Activated B cell treated with CpG ODN at 0.5 μM for 24 hours (primary cell): ENCODE results near the gene CROCC2. TPM values are rescaled to one million over a fixed set of nuclear protein-coding genes. Genes with fewer than 3 reads are reported as not detected.

Experiments
- ATAC-seq: fragments of 200-7000 bp; cut with Tn5 transposase; one replicate; pipeline ENCODE4 v1.10.0; 2021; ENCODE audit warnings: low read depth, mild to moderate bottlenecking, moderate library complexity
- CTCF ChIA-PET: fragments of 350-600 bp; sonication (Branson Sonifier 250); formaldehyde crosslinking; loops from one replicate; lab custom pipeline; 2021; ENCODE audit warnings: antibody characterized with exemption; lab: Charles Lee
- POLR2A ChIA-PET: fragments of 350-600 bp; sonication (Branson Sonifier 250); formaldehyde crosslinking; loops from one replicate; lab custom pipeline; 2021; ENCODE audit warnings: antibody characterized with exemption; lab: Charles Lee
- DNase-seq: peaks from one replicate; pipeline ENCODE4 v3.0.0; 2022
- H3K27ac Mint-ChIP-seq: one replicate; pipeline ENCODE4 v1.8.0; 2020; ENCODE audit warnings: mixed read lengths
- H3K27me3 Mint-ChIP-seq: one replicate; pipeline ENCODE4 v1.8.0; 2021; ENCODE audit warnings: mixed read lengths
- H3K36me3 Mint-ChIP-seq: one replicate; pipeline ENCODE4 v1.8.0; 2021; ENCODE audit warnings: low read depth, mixed read lengths
- H3K4me1 Mint-ChIP-seq: one replicate; pipeline ENCODE4 v1.8.0; 2021; ENCODE audit warnings: mixed read lengths
- H3K4me3 Mint-ChIP-seq: one replicate; pipeline ENCODE4 v1.8.0; 2020; ENCODE audit warnings: mild to moderate bottlenecking, mixed read lengths
- H3K9me3 Mint-ChIP-seq: one replicate; pipeline ENCODE4 v1.8.0; 2020; ENCODE audit warnings: mixed read lengths
- intact Hi-C: fragments of 100-400 bp; cut with micrococcal nuclease; formaldehyde crosslinking; loops from one replicate; pipeline ENCODE4 v1.15.1; 2024
- total RNA-seq: library from RNA; stranded (reverse); gene quantifications from 2 replicates; pipeline ENCODE4 v1.2.3, GENCODE V29; 2022
- TF ChIP-seq, protein P1 (sequence below): fragments of 200-600 bp; IDR thresholded peaks from one replicate; pipeline ENCODE4 v1.8.0; 2022; ENCODE audit warnings: antibody characterized with exemption, mild to moderate bottlenecking

The CROCC2 gene
- total RNA-seq, 1 donor from 2014 or later, result not detected

- H3K27ac Mint-ChIP-seq, result no peak overlapping the region
- intact Hi-C loops, result no loop called here
- no peak overlapping the region for H3K4me3 Mint-ChIP-seq
- no peaks in the 10 kb centered on the region for H3K36me3 Mint-ChIP-seq
- ChIA-PET POLR2A (no interaction called here), CTCF (no interaction called here)
- TF ChIP-seq, protein P1, sequence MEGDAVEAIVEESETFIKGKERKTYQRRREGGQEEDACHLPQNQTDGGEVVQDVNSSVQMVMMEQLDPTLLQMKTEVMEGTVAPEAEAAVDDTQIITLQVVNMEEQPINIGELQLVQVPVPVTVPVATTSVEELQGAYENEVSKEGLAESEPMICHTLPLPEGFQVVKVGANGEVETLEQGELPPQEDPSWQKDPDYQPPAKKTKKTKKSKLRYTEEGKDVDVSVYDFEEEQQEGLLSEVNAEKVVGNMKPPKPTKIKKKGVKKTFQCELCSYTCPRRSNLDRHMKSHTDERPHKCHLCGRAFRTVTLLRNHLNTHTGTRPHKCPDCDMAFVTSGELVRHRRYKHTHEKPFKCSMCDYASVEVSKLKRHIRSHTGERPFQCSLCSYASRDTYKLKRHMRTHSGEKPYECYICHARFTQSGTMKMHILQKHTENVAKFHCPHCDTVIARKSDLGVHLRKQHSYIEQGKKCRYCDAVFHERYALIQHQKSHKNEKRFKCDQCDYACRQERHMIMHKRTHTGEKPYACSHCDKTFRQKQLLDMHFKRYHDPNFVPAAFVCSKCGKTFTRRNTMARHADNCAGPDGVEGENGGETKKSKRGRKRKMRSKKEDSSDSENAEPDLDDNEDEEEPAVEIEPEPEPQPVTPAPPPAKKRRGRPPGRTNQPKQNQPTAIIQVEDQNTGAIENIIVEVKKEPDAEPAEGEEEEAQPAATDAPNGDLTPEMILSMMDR, result no peak
- DNase-seq (no peak), ATAC-seq (no peak)
- no peaks in the 10 kb centered on the region for H3K4me1 Mint-ChIP-seq
- H3K27me3 Mint-ChIP-seq, result peaks cover 2% of the 10 kb centered on the region
- no peaks in the 10 kb centered on the region for H3K9me3 Mint-ChIP-seq
Observed at GRCh38 chr2:240884221-240884620, 21.9 kb upstream of the CROCC2 start.

GRCh38 chr2:240884745-240885144, 21.4 kb upstream of the CROCC2 start:
- Mint-ChIP-seq H3K27ac (no peak overlapping the region), H3K36me3 (no peaks in the 10 kb centered on the region), H3K4me1 (no peaks in the 10 kb centered on the region), H3K9me3 (no peaks in the 10 kb centered on the region), H3K4me3 (no peak overlapping the region), H3K27me3 (peaks cover 2% of the 10 kb centered on the region)
- CTCF ChIA-PET, result no interaction called here
- DNase-seq (no peak), ATAC-seq (no peak)
- TF ChIP-seq, protein P1, result no peak
- intact Hi-C loops, result no loop called here
- POLR2A ChIA-PET, result no interaction called here

GRCh38 chr2:240885566-240885965, 20.6 kb upstream of the CROCC2 start:
- intact Hi-C loops, result no loop called here
- no peaks in the 10 kb centered on the region for H3K4me1 Mint-ChIP-seq
- POLR2A ChIA-PET, result no interaction called here
- no peak for DNase-seq
- TF ChIP-seq, protein P1, result no peak
- no peaks in the 10 kb centered on the region for H3K9me3 Mint-ChIP-seq
- H3K27me3 Mint-ChIP-seq, result peaks cover 2% of the 10 kb centered on the region
- no peak for ATAC-seq
- CTCF ChIA-PET, result no interaction called here
- H3K27ac Mint-ChIP-seq, result no peak overlapping the region
- no peaks in the 10 kb centered on the region for H3K36me3 Mint-ChIP-seq
- no peak overlapping the region for H3K4me3 Mint-ChIP-seq

- ChIA-PET POLR2A (no interaction called here), CTCF (no interaction called here)
- Mint-ChIP-seq H3K27me3 (peaks cover 2% of the 10 kb centered on the region), H3K4me3 (no peak overlapping the region), H3K4me1 (no peaks in the 10 kb centered on the region), H3K27ac (no peak overlapping the region), H3K36me3 (no peaks in the 10 kb centered on the region), H3K9me3 (no peaks in the 10 kb centered on the region)
- DNase-seq (no peak), ATAC-seq (no peak)
- intact Hi-C loops, result no loop called here
- TF ChIP-seq, protein P1, result no peak
Observed at GRCh38 chr2:240886023-240886565, 20.0 kb upstream of the CROCC2 start.

- H3K36me3 Mint-ChIP-seq, result no peaks in the 10 kb centered on the region
- no peaks in the 10 kb centered on the region for H3K4me1 Mint-ChIP-seq
- ATAC-seq (no peak), DNase-seq (no peak)
- ChIA-PET CTCF (no interaction called here), POLR2A (no interaction called here)
- H3K27ac Mint-ChIP-seq, result no peak overlapping the region
- TF ChIP-seq, protein P1, result no peak
- H3K9me3 Mint-ChIP-seq, result no peaks in the 10 kb centered on the region
- H3K4me3 Mint-ChIP-seq, result no peak overlapping the region
- H3K27me3 Mint-ChIP-seq, result peaks cover 2% of the 10 kb centered on the region
- intact Hi-C loops, result no loop called here
Observed at GRCh38 chr2:240886678-240887609, 19.2 kb upstream of the CROCC2 start.
